ENCODE data around the gene SCAF11. TPM values are rescaled to one million over a fixed set of nuclear protein-coding genes. Genes with fewer than 3 reads are reported as not detected.

SCAF11 gene
- total and polyA plus RNA-seq, 2 experiments from 2014 or later, result 77.0 to 84.8 TPM

DNA sequence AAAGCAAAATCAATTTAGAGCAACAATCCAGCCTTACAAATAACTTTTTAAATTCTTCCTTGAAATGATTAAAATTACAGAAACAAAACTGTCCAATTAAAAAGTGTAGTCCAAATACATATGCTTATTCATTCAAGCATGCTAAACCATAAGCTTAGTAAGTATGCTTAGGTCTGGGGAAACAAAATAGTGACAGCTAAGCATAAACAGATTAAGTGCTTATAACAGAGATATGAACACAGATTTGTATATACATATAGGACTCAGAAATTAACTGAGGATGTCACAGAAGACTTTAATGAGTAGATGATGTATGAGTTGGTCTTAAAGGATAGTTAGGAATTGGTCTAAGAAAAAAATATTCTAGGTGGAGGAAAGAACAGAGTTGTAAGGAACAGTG, 41.8 kb downstream of the SCAF11 start:
- no peak overlapping the region for H3K27ac Mint-ChIP-seq
- Histone ChIP-seq H4K20me1 (replicated peaks; ENCODE audit: insufficient read depth) (no peaks in the 10 kb centered on the region), H3K27me3 (ENCODE audit: insufficient read depth) (no peaks in the 10 kb centered on the region), H3K36me3 (ENCODE audit: insufficient read depth) (0 out of 2 replicates have a peak, but pooled peaks cover 4% of the 10 kb centered on the region), H3K4me1 (ENCODE audit: insufficient read depth) (no peaks in the 10 kb centered on the region), H3K9me2 (ENCODE audit: insufficient read depth) (no peaks in the 10 kb centered on the region), H2AFZ (no peak overlapping the region), H3K27ac (ENCODE audit: low read depth) (no peak overlapping the region), H3F3A (replicated peaks; ENCODE audit: low read depth) (no peaks in the 10 kb centered on the region), H3K79me2 (replicated peaks; ENCODE audit: insufficient read depth) (no peaks in the 10 kb centered on the region), H3K4me3 (no peak overlapping the region), H3K4me2 (no peak overlapping the region)
- H3K9me3 Mint-ChIP-seq, result no peaks in the 10 kb centered on the region
- H3K4me1 Mint-ChIP-seq, result no peaks in the 10 kb centered on the region
- DNase-seq (ENCODE audit: low spot score) (no peak), ATAC-seq (no peak)
- H3K36me3 Mint-ChIP-seq (ENCODE audit: low read depth), result peaks cover 4% of the 10 kb centered on the region; the same call in 2 of the 3 replicates
- H3K4me3 Mint-ChIP-seq, result no peak overlapping the region
- TF ChIP-seq EZH2 (IDR thresholded peaks at IDR 0.05; ENCODE audit: low read depth, unreplicated experiment), result no peak
- TF ChIP-seq, protein P1, sequence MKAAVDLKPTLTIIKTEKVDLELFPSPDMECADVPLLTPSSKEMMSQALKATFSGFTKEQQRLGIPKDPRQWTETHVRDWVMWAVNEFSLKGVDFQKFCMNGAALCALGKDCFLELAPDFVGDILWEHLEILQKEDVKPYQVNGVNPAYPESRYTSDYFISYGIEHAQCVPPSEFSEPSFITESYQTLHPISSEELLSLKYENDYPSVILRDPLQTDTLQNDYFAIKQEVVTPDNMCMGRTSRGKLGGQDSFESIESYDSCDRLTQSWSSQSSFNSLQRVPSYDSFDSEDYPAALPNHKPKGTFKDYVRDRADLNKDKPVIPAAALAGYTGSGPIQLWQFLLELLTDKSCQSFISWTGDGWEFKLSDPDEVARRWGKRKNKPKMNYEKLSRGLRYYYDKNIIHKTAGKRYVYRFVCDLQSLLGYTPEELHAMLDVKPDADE (IDR thresholded peaks at IDR 0.05), result no peak
- no peak for TF ChIP-seq EZH2phosphoT487 (IDR thresholded peaks at IDR 0.05; ENCODE audit: unreplicated experiment)
- TF ChIP-seq, protein P2, sequence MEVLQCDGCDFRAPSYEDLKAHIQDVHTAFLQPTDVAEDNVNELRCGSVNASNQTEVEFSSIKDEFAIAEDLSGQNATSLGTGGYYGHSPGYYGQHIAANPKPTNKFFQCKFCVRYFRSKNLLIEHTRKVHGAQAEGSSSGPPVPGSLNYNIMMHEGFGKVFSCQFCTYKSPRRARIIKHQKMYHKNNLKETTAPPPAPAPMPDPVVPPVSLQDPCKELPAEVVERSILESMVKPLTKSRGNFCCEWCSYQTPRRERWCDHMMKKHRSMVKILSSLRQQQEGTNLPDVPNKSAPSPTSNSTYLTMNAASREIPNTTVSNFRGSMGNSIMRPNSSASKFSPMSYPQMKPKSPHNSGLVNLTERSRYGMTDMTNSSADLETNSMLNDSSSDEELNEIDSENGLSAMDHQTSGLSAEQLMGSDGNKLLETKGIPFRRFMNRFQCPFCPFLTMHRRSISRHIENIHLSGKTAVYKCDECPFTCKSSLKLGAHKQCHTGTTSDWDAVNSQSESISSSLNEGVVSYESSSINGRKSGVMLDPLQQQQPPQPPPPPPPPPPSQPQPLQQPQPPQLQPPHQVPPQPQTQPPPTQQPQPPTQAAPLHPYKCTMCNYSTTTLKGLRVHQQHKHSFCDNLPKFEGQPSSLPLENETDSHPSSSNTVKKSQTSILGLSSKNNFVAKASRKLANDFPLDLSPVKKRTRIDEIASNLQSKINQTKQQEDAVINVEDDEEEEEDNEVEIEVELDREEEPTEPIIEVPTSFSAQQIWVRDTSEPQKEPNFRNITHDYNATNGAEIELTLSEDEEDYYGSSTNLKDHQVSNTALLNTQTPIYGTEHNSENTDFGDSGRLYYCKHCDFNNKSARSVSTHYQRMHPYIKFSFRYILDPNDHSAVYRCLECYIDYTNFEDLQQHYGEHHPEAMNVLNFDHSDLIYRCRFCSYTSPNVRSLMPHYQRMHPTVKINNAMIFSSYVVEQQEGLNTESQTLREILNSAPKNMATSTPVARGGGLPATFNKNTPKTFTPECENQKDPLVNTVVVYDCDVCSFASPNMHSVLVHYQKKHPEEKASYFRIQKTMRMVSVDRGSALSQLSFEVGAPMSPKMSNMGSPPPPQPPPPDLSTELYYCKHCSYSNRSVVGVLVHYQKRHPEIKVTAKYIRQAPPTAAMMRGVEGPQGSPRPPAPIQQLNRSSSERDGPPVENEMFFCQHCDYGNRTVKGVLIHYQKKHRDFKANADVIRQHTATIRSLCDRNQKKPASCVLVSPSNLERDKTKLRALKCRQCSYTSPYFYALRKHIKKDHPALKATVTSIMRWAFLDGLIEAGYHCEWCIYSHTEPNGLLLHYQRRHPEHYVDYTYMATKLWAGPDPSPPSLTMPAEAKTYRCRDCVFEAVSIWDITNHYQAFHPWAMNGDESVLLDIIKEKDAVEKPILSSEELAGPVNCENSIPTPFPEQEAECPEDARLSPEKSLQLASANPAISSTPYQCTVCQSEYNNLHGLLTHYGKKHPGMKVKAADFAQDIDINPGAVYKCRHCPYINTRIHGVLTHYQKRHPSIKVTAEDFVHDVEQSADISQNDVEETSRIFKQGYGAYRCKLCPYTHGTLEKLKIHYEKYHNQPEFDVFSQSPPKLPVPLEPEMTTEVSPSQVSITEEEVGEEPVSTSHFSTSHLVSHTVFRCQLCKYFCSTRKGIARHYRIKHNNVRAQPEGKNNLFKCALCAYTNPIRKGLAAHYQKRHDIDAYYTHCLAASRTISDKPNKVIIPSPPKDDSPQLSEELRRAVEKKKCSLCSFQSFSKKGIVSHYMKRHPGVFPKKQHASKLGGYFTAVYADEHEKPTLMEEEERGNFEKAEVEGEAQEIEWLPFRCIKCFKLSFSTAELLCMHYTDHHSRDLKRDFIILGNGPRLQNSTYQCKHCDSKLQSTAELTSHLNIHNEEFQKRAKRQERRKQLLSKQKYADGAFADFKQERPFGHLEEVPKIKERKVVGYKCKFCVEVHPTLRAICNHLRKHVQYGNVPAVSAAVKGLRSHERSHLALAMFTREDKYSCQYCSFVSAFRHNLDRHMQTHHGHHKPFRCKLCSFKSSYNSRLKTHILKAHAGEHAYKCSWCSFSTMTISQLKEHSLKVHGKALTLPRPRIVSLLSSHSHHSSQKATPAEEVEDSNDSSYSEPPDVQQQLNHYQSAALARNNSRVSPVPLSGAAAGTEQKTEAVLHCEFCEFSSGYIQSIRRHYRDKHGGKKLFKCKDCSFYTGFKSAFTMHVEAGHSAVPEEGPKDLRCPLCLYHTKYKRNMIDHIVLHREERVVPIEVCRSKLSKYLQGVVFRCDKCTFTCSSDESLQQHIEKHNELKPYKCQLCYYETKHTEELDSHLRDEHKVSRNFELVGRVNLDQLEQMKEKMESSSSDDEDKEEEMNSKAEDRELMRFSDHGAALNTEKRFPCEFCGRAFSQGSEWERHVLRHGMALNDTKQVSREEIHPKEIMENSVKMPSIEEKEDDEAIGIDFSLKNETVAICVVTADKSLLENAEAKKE (CRISPR knock-in tag; IDR thresholded peaks at IDR 0.05), result no peak
- TF ChIP-seq JUNB (IDR thresholded peaks at IDR 0.05; ENCODE audit: unreplicated experiment), result no peak
- no peak for TF ChIP-seq ZNF331 (CRISPR knock-in tag; IDR thresholded peaks at IDR 0.05; ENCODE audit: low read depth)
- TF ChIP-seq, protein P3, sequence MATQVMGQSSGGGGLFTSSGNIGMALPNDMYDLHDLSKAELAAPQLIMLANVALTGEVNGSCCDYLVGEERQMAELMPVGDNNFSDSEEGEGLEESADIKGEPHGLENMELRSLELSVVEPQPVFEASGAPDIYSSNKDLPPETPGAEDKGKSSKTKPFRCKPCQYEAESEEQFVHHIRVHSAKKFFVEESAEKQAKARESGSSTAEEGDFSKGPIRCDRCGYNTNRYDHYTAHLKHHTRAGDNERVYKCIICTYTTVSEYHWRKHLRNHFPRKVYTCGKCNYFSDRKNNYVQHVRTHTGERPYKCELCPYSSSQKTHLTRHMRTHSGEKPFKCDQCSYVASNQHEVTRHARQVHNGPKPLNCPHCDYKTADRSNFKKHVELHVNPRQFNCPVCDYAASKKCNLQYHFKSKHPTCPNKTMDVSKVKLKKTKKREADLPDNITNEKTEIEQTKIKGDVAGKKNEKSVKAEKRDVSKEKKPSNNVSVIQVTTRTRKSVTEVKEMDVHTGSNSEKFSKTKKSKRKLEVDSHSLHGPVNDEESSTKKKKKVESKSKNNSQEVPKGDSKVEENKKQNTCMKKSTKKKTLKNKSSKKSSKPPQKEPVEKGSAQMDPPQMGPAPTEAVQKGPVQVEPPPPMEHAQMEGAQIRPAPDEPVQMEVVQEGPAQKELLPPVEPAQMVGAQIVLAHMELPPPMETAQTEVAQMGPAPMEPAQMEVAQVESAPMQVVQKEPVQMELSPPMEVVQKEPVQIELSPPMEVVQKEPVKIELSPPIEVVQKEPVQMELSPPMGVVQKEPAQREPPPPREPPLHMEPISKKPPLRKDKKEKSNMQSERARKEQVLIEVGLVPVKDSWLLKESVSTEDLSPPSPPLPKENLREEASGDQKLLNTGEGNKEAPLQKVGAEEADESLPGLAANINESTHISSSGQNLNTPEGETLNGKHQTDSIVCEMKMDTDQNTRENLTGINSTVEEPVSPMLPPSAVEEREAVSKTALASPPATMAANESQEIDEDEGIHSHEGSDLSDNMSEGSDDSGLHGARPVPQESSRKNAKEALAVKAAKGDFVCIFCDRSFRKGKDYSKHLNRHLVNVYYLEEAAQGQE (IDR thresholded peaks at IDR 0.05; ENCODE audit: unreplicated experiment), result no peak
- TF ChIP-seq STAT1 (IDR thresholded peaks at IDR 0.05; ENCODE audit: unreplicated experiment), result no peak
- TF ChIP-seq, protein P4, sequence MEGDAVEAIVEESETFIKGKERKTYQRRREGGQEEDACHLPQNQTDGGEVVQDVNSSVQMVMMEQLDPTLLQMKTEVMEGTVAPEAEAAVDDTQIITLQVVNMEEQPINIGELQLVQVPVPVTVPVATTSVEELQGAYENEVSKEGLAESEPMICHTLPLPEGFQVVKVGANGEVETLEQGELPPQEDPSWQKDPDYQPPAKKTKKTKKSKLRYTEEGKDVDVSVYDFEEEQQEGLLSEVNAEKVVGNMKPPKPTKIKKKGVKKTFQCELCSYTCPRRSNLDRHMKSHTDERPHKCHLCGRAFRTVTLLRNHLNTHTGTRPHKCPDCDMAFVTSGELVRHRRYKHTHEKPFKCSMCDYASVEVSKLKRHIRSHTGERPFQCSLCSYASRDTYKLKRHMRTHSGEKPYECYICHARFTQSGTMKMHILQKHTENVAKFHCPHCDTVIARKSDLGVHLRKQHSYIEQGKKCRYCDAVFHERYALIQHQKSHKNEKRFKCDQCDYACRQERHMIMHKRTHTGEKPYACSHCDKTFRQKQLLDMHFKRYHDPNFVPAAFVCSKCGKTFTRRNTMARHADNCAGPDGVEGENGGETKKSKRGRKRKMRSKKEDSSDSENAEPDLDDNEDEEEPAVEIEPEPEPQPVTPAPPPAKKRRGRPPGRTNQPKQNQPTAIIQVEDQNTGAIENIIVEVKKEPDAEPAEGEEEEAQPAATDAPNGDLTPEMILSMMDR (conservative IDR thresholded peaks at IDR 0.05; ENCODE audit: low read depth in 2 of 2), result no peak
- no peak for TF ChIP-seq NANOG (IDR thresholded peaks at IDR 0.05; ENCODE audit: borderline replicate concordance)
- TF ChIP-seq ZNF114 (CRISPR knock-in tag; IDR thresholded peaks at IDR 0.05), result no peak
- TF ChIP-seq CREB1 (CRISPR knock-in tag; IDR thresholded peaks at IDR 0.05; ENCODE audit: low read depth), result no peak
- no peak for TF ChIP-seq POLR2AphosphoS5 (IDR thresholded peaks at IDR 0.05; ENCODE audit: low read depth)
- no peaks in the 10 kb centered on the region for H3K27me3 Mint-ChIP-seq (ENCODE audit: insufficient read depth, low read depth, poor library complexity)
